Stimulated activated naive CD8-positive, alpha-beta T cell treated with anti-CD3 and anti-CD28 coated beads, Interleukin-15, amount 100 ng/mL, for 72 hours (primary cell): ENCODE data around the gene GNAL.

Source experiments
- ATAC-seq: fragments of 150-1000 bp; cut with Tn5 transposase; 2 replicates; pipeline ENCODE4 v1.10.0; 2021; ENCODE audit warnings: mild to moderate bottlenecking, moderate library complexity
- DNase-seq, 2 donors: peaks; one replicate each; pipeline ENCODE4 v3.0.0; 2021 to 2022
- H3K27ac Mint-ChIP-seq, 2 donors: one replicate each; pipeline ENCODE4 v1.8.0; 2022; ENCODE audit warnings: mild to moderate bottlenecking in 2 of 2, mixed read lengths in 2 of 2, moderate library complexity in 2 of 2
- H3K27me3 Mint-ChIP-seq: one replicate; pipeline ENCODE4 v1.8.0; 2022; ENCODE audit warnings: mixed read lengths
- H3K4me1 Mint-ChIP-seq: one replicate; pipeline ENCODE4 v1.8.0; 2022; ENCODE audit warnings: mild to moderate bottlenecking, mixed read lengths
- H3K4me3 Mint-ChIP-seq, 2 donors: one replicate each; pipeline ENCODE4 v1.8.0; 2022; ENCODE audit warnings: mild to moderate bottlenecking in 2 of 2, mixed read lengths in 2 of 2, moderate library complexity in 1 of 2
- H3K9me3 Mint-ChIP-seq, 2 donors: one replicate each; pipeline ENCODE4 v1.8.0; 2022; ENCODE audit warnings: mixed read lengths in 2 of 2

The GNAL gene

DNA sequence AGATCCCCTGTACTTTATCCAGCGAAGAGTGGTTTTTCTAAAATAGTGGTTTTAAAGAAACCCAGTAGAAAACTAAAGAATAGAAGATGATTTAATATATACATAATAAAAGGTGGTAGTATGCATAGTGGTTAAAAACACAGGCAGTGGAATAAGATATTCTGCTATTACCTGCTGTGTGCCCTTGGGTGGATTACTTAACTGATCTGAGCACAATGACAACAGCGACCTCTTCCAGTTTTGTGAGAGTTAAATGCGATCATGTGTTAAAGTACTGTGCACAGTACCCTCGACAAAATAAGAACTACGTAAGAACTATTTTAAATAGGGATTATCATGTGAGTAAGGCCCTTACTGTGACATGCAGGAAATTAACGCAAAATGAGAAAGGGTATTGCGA is 132.1 kb downstream of the GNAL start:
- H3K4me1 Mint-ChIP-seq: no peaks in the 10 kb centered on the region
- DNase-seq (no peak), ATAC-seq (no peak)

GRCh38 chr18:11821643-11822237 is 132.7 kb downstream of the GNAL start:
- DNase-seq (no peak), ATAC-seq (no peak)
- Mint-ChIP-seq H3K27ac (peak overlapping the region in 1 of 2 donors; percentile 8), H3K4me3 (no peak overlapping the region), H3K4me1 (no peaks in the 10 kb centered on the region), H3K9me3 (no peaks in the 10 kb centered on the region), H3K27me3 (no peaks in the 10 kb centered on the region)

More for the DNA sequence above, 132.1 kb downstream of the GNAL start:
- Mint-ChIP-seq H3K9me3 (no peaks in the 10 kb centered on the region), H3K27ac (peak overlapping the region in 1 of 2 donors; percentile 8), H3K4me3 (no peak overlapping the region), H3K27me3 (no peaks in the 10 kb centered on the region)

DNA sequence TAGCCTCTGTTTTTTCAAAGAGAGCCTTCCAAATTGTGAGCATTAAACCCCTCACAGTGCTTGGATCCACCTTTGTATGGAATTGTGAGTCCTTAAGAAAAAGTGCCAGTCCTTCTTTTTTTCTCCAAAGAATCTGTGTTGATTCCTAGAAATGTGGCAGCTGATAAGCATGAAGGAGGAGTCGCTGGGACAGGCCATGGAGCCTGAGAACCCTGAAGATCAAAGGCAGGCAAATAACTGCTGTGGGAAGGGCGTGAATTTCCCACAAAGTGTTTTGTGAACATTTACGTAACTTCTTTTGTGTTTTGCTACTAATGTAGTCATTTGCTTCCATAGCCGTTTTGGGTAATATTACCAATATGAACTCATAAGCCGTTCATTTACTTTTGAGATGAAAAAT is 134.5 kb downstream of the GNAL start:
- no peaks in the 10 kb centered on the region for H3K9me3 Mint-ChIP-seq
- no peak overlapping the region for H3K4me3 Mint-ChIP-seq
- ATAC-seq: no peak
- no peaks in the 10 kb centered on the region for H3K4me1 Mint-ChIP-seq
- DNase-seq: no peak
- H3K27me3 Mint-ChIP-seq: no peaks in the 10 kb centered on the region
- H3K27ac Mint-ChIP-seq: no peak overlapping the region

- DNase-seq: no peak
- no peak overlapping the region for H3K27ac Mint-ChIP-seq
- H3K4me3 Mint-ChIP-seq: no peak overlapping the region
Measured at GRCh38 chr18:11826836-11827235, 137.8 kb downstream of the GNAL start.

GRCh38 chr18:11828786-11829432 is 139.8 kb downstream of the GNAL start:
- H3K27ac Mint-ChIP-seq: no peak overlapping the region
- ATAC-seq (peak; percentile 65), DNase-seq (no peak)
- no peaks in the 10 kb centered on the region for H3K27me3 Mint-ChIP-seq
- no peaks in the 10 kb centered on the region for H3K9me3 Mint-ChIP-seq
- H3K4me3 Mint-ChIP-seq: no peak overlapping the region
- H3K4me1 Mint-ChIP-seq: no peaks in the 10 kb centered on the region

More at GRCh38 chr18:11826836-11827235, 137.8 kb downstream of the GNAL start:
- Mint-ChIP-seq H3K4me1 (no peaks in the 10 kb centered on the region), H3K9me3 (no peaks in the 10 kb centered on the region), H3K27me3 (no peaks in the 10 kb centered on the region)
- ATAC-seq: no peak

DNA sequence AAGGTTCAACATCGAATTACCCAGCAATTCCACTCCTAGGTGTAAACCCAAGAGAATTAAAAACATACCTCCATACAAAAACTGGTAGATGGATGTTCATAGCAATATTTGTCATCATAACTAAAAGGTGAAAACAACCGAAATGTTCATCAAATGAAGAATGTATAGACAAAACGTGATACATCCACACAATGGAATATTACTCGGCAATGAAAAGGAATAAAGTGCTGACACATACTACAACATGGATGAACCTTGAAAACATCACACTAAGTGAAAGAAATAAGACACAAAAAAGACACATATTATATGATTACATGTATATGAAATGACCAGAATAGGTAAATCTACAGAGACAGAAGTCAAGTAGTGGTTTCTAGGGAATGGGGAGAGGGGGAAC is 141.5 kb downstream of the GNAL start:
- Mint-ChIP-seq H3K4me1 (no peaks in the 10 kb centered on the region), H3K27me3 (no peaks in the 10 kb centered on the region), H3K27ac (no peak overlapping the region), H3K9me3 (no peaks in the 10 kb centered on the region), H3K4me3 (no peak overlapping the region)
- DNase-seq (no peak), ATAC-seq (no peak)

- no peak overlapping the region for H3K4me3 Mint-ChIP-seq
- no peaks in the 10 kb centered on the region for H3K4me1 Mint-ChIP-seq
- H3K9me3 Mint-ChIP-seq: no peaks in the 10 kb centered on the region
- ATAC-seq: no peak
- no peak overlapping the region for H3K27ac Mint-ChIP-seq
- no peak for DNase-seq
- no peaks in the 10 kb centered on the region for H3K27me3 Mint-ChIP-seq
Measured at GRCh38 chr18:11831921-11832320, 142.9 kb downstream of the GNAL start.

GRCh38 chr18:11834772-11835171 is 145.7 kb downstream of the GNAL start:
- no peaks in the 10 kb centered on the region for H3K9me3 Mint-ChIP-seq
- no peaks in the 10 kb centered on the region for H3K27me3 Mint-ChIP-seq
- ATAC-seq: no peak
- no peaks in the 10 kb centered on the region for H3K4me1 Mint-ChIP-seq
- no peak for DNase-seq
- H3K27ac Mint-ChIP-seq: no peak overlapping the region
- no peak overlapping the region for H3K4me3 Mint-ChIP-seq

DNA sequence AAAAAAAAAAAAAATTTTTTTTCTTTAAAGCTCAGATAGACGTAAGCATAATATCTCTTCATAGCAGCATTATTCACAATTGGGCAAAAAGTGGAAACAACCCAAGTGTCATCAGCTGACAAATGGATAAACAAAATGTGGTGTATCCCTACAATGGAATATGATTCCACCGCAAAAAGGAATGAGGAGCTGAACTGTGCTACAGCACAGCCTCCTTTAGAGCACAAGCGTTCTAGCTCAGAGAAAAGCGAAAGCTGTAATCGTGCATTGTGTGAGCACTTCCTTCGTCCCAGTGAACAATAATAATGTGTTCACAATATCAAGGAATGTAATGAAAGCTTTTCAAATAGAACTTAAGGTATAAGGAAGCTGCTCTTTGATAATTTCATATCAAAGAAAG is 150.5 kb downstream of the GNAL start:
- no peaks in the 10 kb centered on the region for H3K27me3 Mint-ChIP-seq
- no peak for ATAC-seq
- no peak for DNase-seq
- no peak overlapping the region for H3K27ac Mint-ChIP-seq
- H3K9me3 Mint-ChIP-seq: no peaks in the 10 kb centered on the region
- no peaks in the 10 kb centered on the region for H3K4me1 Mint-ChIP-seq
- no peak overlapping the region for H3K4me3 Mint-ChIP-seq

- no peak for ATAC-seq
- Mint-ChIP-seq H3K9me3 (no peaks in the 10 kb centered on the region), H3K27ac (no peak overlapping the region), H3K4me3 (no peak overlapping the region), H3K27me3 (no peaks in the 10 kb centered on the region), H3K4me1 (no peaks in the 10 kb centered on the region)
- DNase-seq: no peak
Measured at GRCh38 chr18:11840493-11840892, 151.4 kb downstream of the GNAL start.

- ATAC-seq: no peak
Measured at GRCh38 chr18:11842562-11842961, 153.5 kb downstream of the GNAL start.

GRCh38 chr18:11844436-11844835 is 155.4 kb downstream of the GNAL start:
- H3K27me3 Mint-ChIP-seq: no peaks in the 10 kb centered on the region
- ATAC-seq: no peak
- H3K4me1 Mint-ChIP-seq: peaks cover 5% of the 10 kb centered on the region
- peak overlapping the region in 1 of 2 donors; percentile 76 for H3K27ac Mint-ChIP-seq
- DNase-seq: no peak
- H3K4me3 Mint-ChIP-seq: no peak overlapping the region
- no peaks in the 10 kb centered on the region for H3K9me3 Mint-ChIP-seq

More at GRCh38 chr18:11842562-11842961, 153.5 kb downstream of the GNAL start:
- Mint-ChIP-seq H3K4me3 (no peak overlapping the region), H3K9me3 (no peaks in the 10 kb centered on the region), H3K4me1 (no peaks in the 10 kb centered on the region), H3K27ac (peak overlapping the region in 1 of 2 donors; percentile 19), H3K27me3 (no peaks in the 10 kb centered on the region)
- no peak for DNase-seq

GRCh38 chr18:11845654-11846053 is 156.6 kb downstream of the GNAL start:
- peaks cover 17% of the 10 kb centered on the region for H3K4me1 Mint-ChIP-seq
- no peak for ATAC-seq
- no peak overlapping the region for H3K4me3 Mint-ChIP-seq
- no peaks in the 10 kb centered on the region for H3K9me3 Mint-ChIP-seq
- no peak overlapping the region for H3K27ac Mint-ChIP-seq
- H3K27me3 Mint-ChIP-seq: no peaks in the 10 kb centered on the region
- no peak for DNase-seq

- Mint-ChIP-seq H3K27ac (no peak overlapping the region), H3K4me3 (no peak overlapping the region)
Measured at GRCh38 chr18:11847811-11848210, 158.7 kb downstream of the GNAL start.

GRCh38 chr18:11849279-11849678 is 160.2 kb downstream of the GNAL start:
- Mint-ChIP-seq H3K4me1 (peaks cover 43% of the 10 kb centered on the region), H3K4me3 (peak overlapping the region; percentile 15 to 20), H3K27ac (no peak overlapping the region), H3K27me3 (no peaks in the 10 kb centered on the region), H3K9me3 (no peaks in the 10 kb centered on the region)
- ATAC-seq: no peak
- no peak for DNase-seq

More at GRCh38 chr18:11847811-11848210, 158.7 kb downstream of the GNAL start:
- DNase-seq (no peak), ATAC-seq (no peak)
- H3K4me1 Mint-ChIP-seq: peaks cover 31% of the 10 kb centered on the region
- H3K9me3 Mint-ChIP-seq: no peaks in the 10 kb centered on the region
- no peaks in the 10 kb centered on the region for H3K27me3 Mint-ChIP-seq

DNA sequence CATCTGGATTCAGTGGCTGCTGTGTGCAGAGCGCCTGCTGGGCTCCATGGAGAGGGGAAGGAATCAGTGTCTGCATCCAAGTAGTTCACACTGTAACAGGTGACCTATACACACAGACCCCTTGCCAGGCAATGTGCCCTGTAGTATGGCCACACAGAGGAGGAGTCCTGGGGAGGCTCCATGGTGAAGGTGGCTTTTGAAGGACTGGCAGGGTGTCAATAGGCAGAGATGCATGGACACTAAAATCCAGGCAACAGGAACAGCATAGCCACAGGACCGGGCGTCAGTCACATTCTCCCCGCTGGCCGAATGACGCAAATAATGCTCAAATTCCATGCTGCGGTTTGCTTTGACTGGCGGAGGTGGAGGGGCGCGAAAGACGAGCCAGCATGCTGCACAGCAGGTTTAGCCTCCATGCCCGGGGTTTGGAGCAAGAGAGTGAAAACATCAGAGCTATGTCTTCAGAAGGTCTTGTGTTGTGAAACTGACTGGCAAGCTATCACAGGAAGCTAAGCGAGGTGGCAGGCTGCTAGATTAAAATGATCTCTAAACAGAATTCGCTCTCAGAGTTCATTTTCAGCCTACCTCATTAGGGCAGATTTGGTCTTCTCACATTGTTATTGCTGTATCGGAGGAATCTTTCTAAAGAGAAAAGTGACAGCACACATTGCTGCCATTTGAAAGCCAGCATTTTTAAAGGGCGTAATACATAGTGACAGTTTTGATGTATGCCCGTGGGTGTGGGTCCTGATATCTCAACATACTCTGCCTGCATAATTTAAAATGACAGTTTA is 161.0 kb downstream of the GNAL start:
- H3K4me1 Mint-ChIP-seq: peaks cover 43% of the 10 kb centered on the region
- peak overlapping the region; percentile 100 for H3K4me3 Mint-ChIP-seq

More for the DNA sequence above, 161.0 kb downstream of the GNAL start:
- Mint-ChIP-seq H3K27ac (peak overlapping the region; percentile 100), H3K27me3 (no peaks in the 10 kb centered on the region), H3K9me3 (no peaks in the 10 kb centered on the region)
- peak; percentile 17 for ATAC-seq
- DNase-seq: peak; percentile 18 to 50
